ENCODE measurements around the gene DOK7.

DOK7 gene

GRCh38 chr4:3464349-3464905, 1.3 kb downstream of the DOK7 start:
- DNase-seq, result no peak

DNA sequence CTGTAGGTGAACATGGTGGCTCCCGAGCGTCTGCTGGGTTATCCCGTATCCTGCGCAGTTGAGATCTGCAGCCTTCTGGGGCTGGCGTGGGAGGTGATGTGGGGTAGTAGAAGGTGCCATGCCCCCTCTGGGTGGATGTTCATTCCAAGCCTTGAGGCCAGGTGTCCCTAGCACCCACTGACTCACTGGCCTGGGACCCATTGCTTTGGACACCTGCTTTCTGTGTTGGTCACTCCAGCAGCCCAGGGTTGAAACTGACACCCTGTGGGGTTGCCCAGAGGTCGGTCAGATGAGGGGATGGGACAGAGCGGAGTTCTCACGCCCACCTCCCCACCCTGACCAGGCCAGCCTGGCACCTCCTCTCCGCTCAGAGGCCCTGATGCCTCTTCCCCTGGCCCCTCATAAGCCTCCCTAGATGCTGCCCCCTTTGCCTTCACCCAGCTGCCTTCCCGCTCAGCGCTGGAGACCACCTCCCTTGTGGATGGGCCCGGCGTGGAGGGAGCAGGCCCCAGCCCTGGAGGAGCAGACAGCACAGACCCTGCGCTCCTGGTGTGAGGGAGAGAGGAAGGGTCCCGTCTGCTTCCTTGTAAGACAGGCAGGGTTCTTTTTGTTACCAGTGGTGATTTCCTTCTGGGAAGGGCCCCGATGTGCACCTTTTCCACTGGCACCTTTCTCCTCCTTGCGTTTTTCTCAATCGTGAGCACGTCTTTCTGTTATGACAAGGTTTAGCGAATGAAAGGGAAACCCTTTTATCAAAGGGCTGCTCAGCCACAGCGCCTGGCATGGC, 2.0 kb downstream of the DOK7 start:
- DNase-seq, result no peak

- DNase-seq, result no peak
These were observed 2.9 kb downstream of the DOK7 start for GRCh38 chr4:3465698-3466671.

DNA sequence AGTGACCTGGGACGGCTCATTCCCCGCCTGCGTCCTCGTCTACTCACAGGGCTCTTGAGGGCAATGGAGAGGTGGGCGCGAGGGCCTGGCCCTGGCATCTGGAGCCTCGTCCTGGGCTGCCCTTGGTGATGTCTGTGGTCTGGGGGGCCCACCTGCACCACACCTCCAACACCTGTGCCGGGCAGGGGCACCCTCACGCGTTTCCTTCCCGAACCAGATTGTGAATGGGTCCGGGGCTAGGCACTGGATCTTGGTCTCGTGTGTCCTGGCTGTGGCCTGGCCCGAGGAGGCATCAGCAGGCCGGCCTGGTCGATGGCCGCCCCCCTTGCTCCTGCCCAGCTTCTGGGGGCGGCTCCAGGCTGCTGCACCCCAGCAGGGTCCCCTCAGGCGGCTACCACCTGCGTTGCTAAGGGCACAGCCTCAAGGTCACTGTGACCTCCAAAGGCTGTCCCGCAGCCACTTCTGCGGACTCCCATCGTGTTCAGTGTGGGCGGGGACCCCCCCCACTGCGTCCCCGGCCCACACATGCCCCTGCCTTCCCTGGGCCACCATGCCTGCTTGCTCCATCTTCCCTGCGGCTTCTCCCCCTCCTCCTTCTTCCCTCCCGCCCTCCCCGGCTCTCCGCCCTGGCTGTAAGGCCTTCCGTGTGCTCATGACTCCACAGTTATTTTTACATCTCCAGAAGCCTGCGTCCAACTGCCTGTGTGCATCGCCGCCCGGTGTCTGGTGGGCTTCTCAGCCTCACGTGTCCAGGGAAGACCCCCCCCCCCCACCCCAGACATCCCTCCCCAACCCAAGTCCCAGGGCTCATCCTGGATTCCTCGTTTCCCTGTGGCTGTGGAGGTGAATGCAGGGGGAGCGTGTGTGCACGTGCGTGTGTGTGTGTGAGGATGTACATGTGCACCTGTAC, 3.8 kb downstream of the DOK7 start:
- DNase-seq, result no peak

GRCh38 chr4:3467601-3468031, 4.5 kb downstream of the DOK7 start:
- no peak for DNase-seq

- DNase-seq, result no peak
These were observed 5.0 kb downstream of the DOK7 start for GRCh38 chr4:3468154-3468553.

DNA sequence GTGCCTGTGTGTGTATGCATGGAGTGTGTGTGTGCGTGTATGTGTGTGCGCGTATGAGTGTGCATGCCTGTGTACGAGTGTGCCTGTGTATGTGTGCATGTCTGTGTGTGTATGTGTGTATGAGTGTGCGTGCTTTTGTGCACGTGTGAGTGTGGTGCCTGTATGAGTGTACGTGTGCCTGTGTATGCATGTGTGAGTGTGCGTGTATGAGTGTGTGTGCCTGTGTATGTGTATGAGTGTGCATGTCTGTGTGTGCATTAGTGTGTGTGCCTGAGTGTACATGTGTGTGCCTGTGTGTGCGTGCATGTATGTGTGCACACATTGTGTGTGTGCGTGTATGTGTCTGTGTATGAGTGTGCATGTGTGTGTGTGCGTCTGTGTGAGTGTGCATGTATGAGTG, 5.7 kb downstream of the DOK7 start:
- no peak for DNase-seq

DNA sequence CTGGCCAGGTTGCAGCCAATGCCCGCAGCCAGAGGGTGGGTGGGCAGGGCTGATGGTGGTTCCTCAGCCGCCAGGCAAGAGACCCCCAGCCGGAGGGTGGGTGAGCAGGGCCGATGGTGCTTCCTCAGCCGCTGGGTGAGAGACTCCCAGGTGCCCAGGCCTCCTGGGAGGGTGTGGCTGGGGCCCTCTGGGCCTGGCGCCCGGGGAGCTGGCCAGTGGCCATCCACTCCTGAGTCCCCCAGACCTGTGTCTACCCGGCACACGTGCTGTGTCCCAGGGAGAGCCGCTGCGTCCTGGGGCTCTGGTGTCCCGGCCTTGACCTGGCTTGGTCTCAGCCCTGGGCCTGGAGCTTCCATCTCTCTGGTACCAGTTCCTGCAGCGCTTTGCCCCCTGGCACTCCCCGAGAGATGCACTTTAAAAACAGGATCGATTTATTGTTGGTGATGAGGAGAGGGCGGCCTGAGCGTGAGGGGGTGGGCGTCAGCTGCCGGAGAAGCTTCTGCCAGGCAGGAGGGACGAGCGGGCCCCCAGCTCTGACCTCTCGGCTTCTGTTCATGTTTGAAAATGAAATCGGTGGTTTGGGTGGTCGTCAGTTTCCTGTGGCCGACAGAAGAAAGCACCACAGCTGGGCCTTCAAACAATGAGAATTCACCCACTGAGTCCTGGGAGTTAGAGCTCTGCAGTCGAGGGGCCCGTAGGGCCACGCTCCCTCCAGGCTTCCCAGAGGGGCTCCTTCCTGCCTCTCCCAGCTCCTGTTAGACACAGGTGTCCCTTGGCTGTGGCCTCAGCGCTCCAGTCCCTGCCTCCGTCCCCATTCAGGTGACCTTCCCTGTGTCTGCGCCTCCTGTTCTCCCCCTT, 6.5 kb downstream of the DOK7 start:
- DNase-seq, result no peak

DNA sequence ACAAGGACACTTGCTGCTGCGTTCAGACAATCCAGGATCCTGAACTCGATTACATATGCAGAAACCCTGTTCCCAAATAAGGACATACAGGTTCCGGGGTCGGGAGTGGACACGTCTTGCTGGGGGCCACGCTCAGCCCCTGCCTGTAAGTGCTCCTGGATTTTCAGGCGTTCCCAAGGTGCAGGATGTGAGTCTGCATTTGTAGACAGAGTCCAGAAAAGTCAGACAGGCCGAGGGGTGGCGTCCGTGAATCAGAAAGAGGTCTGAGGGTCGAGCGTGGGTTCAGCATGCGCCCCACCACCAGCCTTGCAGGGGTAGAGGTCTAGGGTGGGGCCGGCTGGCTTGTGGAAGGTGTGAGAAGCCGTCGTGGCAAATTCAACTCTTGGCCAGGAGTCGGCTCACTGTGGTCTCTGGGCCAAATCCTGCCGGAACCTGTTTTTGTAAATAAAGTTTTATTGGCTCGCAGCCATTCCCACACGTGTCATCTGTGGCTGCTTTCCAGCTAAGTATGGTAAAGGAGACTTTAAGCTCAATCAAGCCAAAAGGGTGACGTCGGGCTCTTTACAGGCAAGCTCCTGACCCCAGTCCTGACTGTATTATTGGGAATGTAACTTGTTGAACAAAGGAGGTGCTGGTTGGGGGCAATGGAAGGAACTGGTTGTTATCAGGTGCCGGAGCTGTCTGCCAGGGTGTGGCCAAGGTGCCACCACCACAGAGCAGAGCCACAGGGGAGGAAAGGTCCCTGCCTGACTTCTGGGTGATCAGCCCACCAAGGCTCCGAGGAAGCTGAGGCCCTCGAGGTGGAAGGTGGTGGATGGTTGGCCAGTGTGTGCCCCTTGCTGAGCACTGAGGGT, 7.4 kb downstream of the DOK7 start:
- no peak for DNase-seq

DNA sequence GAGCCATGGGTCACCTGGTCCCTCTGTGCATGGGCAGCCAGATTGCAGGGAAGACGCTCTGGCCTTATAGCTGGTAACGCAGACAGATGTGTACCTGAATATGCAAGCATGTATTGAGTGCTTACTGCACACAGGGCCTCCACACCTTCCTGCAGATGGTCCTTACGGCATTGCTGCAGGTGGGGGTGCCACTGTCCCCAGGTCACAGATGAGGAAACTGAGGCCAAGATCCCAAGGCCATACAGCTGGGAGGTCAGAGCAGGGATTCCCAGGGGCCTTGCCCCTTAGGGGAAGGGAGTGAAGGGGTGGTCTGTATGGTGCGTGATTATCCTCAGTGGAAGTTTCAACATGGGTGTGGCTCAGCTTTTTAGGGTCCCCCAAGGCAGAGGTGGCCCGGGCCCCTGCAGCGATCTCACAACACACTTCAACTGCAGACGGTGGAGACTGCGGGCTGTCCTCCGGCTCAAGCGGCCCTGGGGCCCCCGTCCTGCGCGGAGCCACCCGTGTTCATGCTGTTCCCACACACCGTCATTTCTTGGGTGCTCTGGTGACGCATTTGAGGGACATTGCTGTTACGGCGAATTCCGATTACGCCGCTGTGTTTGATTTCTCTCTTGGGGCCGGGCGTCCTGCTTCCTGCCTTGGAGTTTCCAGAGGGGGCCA, 8.1 kb downstream of the DOK7 start:
- no peak for DNase-seq

- DNase-seq, result no peak
These were observed 8.8 kb downstream of the DOK7 start for GRCh38 chr4:3471886-3472285.

DNA sequence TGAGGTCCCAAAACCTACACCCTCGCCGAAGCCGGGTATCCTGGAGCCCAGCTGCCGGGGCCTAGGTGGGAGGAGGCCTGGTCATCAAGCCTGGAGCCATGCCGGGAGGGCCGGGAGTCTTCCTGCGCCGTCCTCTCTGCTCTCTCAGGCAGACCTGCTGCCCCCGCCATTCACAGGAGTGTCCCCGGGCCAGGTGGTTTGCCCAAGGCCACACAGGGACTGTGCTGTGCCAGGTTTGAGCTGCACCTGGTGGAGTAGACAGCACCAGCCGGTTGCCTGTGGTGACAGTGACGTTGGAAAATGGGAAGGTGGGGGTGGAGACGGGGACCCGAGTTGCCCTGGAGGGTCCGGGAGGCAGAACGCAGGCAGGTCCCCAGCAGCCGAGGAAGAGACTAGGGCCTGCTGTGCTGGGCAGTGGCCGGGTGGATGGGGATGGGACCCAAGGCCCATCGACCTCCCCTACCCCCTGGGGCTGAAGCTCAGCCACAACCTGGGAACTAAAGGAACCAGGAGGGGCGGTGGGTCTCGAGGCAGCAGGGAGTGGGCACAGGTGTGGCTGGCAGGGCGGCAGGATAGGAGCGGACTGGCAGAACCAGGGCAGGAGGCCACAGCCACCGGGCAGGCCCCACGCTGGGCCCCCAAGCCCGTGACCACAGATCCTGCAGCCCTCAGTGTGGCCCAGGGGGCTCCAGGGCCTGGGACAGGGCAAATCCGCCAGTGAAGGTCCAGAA, 9.5 kb downstream of the DOK7 start:
- DNase-seq, result no peak

GRCh38 chr4:3473181-3473950, 10.3 kb downstream of the DOK7 start:
- DNase-seq, result no peak

- DNase-seq, result no peak
These were observed 11.1 kb downstream of the DOK7 start for GRCh38 chr4:3473996-3474765.

- DNase-seq, result no peak
These were observed 12.1 kb downstream of the DOK7 start for GRCh38 chr4:3475041-3475712.

- DNase-seq, result no peak
These were observed 12.7 kb downstream of the DOK7 start for GRCh38 chr4:3475713-3476260.

DNA sequence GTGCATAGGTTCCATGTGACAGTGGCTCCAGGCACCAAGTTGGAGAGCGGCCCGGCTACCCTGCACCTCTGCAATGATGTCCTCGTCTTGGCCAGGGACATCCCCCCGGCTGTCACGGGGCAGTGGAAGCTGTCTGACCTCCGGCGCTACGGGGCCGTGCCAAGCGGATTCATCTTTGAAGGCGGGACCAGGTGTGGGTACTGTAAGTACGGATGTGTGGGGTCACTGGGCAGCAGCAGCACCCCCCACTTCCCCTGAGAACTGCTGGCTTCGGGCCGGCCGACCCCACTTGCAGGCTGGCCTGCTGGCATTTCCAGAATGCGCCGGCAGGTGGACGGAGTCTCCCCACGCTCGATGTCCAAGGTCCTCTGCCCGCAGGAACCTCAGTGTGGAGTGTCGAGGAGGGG, 13.2 kb downstream of the DOK7 start:
- no peak for DNase-seq
